ENCODE data around the gene MGLL. TPM values are rescaled to one million over a fixed set of nuclear protein-coding genes. Genes with fewer than 3 reads are reported as not detected.

Gene MGLL
- total and polyA plus RNA-seq, 9 of the 15 experiments (the other 6 are each of a cell fraction or from before 2014, with no cell fraction given) = 0.12 to 0.32 (median 0.18) TPM; not detected in 6

- Histone ChIP-seq H3K79me2 (ENCODE audit: control insufficient read depth, insufficient read depth, low read length) (no peaks in the 10 kb centered on the region), H3K9me3 (replicated peaks; ENCODE audit: control insufficient read depth, insufficient read depth, low read depth, low read length) (no peaks in the 10 kb centered on the region), H3K27me3 (ENCODE audit: control insufficient read depth in 2 of 2, insufficient read depth in 2 of 2, low read length in 2 of 2) (peaks cover 14 to 71% of the 10 kb centered on the region in 2 experiments), H4K20me1 (replicated peaks; ENCODE audit: control insufficient read depth, insufficient read depth, low read length) (0 out of 2 replicates have a peak, but pooled peaks cover 4% of the 10 kb centered on the region), H3K36me3 (ENCODE audit: control insufficient read depth, insufficient read depth, low read length) (no peaks in the 10 kb centered on the region), H2AFZ (ENCODE audit: low read depth, low read length) (no peak overlapping the region), H3K27ac (ENCODE audit: extremely low read depth, low read depth, low read length) (no peak overlapping the region), H3K4me2 (ENCODE audit: insufficient read depth, low read length) (no peak overlapping the region), H3K4me1 (replicated peaks in 1 of 2; ENCODE audit: control insufficient read depth in 2 of 2, insufficient read depth in 2 of 2, low read length in 2 of 2) (peaks cover 0 to 3% of the 10 kb centered on the region in 2 experiments; a peak in 2 of 5 replicates), H3K4me3 (no peak overlapping the region), H3K9ac (ENCODE audit: insufficient read depth in 1 of 2, low read depth in 2 of 2, low read length in 2 of 2) (no peak overlapping the region), H3K9me1 (ENCODE audit: control insufficient read depth, insufficient read depth, low read length) (no peaks in the 10 kb centered on the region)
- no peak for TF ChIP-seq HOXB6 (CRISPR knock-in tag; IDR thresholded peaks at IDR 0.05; ENCODE audit: borderline replicate concordance)
- TF ChIP-seq CBX8 (IDR thresholded peaks at IDR 0.05; ENCODE audit: borderline replicate concordance, extremely low read depth, low read depth, low read length, poor library complexity, severe bottlenecking) = no peak
- TF ChIP-seq THRAP3 (IDR thresholded peaks at IDR 0.05; ENCODE audit: borderline replicate concordance) = no peak
- TF ChIP-seq POLR2AphosphoS2 (IDR thresholded peaks at IDR 0.05; ENCODE audit: low read length) = no peak
- no peak for TF ChIP-seq ZNF717 (CRISPR knock-in tag; IDR thresholded peaks at IDR 0.05)
- no peak for TF ChIP-seq EP400 (IDR thresholded peaks at IDR 0.05)
- no peak for TF ChIP-seq RERE (CRISPR knock-in tag; IDR thresholded peaks at IDR 0.05; ENCODE audit: borderline replicate concordance)
- no peak for TF ChIP-seq ZSCAN29 (IDR thresholded peaks at IDR 0.05)
- TF ChIP-seq HNRNPUL1 (IDR thresholded peaks at IDR 0.05; ENCODE audit: low read length) = no peak
- no peak for TF ChIP-seq CSDE1 (IDR thresholded peaks at IDR 0.05)
- POLR2A ChIA-PET = interaction anchor here (0.6 to 0.8 kb wide), 2 partner anchors 7 to 124 kb away, joined by 3 read pairs; no protein-coding TSS in a partner anchor
- 15% methylated on average over 12 of the region's 14 CpGs for WGBS (ENCODE audit: insufficient coverage, low coverage, missing lambda C conversion rate)
- in situ Hi-C loops (cut with MboI) (no loop called here), intact Hi-C loops (cut with micrococcal nuclease) (no loop called here)
- BruUV-seq (replicated peaks) = no TSS peak
- CTCF ChIA-PET (ENCODE audit: low intra/inter-chr PET ratio) = no interaction called here
- DNase-seq (ENCODE audit: extremely low read depth in 1 of 4, low spot score in 3 of 4) (no peak), FAIRE-seq (no peak), ATAC-seq (no peak)
Observed at GRCh38 chr3:127760361-127760760, 62.0 kb downstream of the MGLL start.
